H9 (cell line): ENCODE measurements around the gene FAM89B. TPM values are rescaled to one million over a fixed set of nuclear protein-coding genes. Genes with fewer than 3 reads are reported as not detected.

ENCODE experiments used
- DNase-seq: peaks from one replicate; pipeline ENCODE4 v3.0.0-alpha.2; 2017
- H2AFZ ChIP-seq: one replicate; pipeline ENCODE4 v1.6.1; 2013; ENCODE audit warnings: mild to moderate bottlenecking, low read length, control low read depth, moderate library complexity
- H2AK5ac ChIP-seq: 2 replicates; pipeline ENCODE4 v1.6.1; 2013; ENCODE audit warnings: low read length, control low read depth, mixed read lengths; ENCODE audit not compliant: insufficient read length
- H2BK120ac ChIP-seq: one replicate; pipeline ENCODE4 v1.6.1; 2013; ENCODE audit warnings: low read depth, mild to moderate bottlenecking, low read length, control low read depth, inconsistent platforms; ENCODE audit not compliant: poor library complexity, severe bottlenecking
- H2BK12ac ChIP-seq: 2 replicates; pipeline ENCODE4 v1.6.1; 2013; ENCODE audit warnings: low read length, control low read depth, mixed read lengths, low read depth; ENCODE audit not compliant: insufficient read length
- H2BK15ac ChIP-seq: 2 replicates; pipeline ENCODE4 v1.6.1; 2013; ENCODE audit warnings: low read depth, low read length, control low read depth
- H2BK20ac ChIP-seq: one replicate; pipeline ENCODE4 v1.6.1; 2013; ENCODE audit warnings: low read depth, mild to moderate bottlenecking, low read length, control low read depth, inconsistent platforms; ENCODE audit not compliant: poor library complexity, severe bottlenecking
- H2BK5ac ChIP-seq: 2 replicates; pipeline ENCODE4 v1.6.1; 2013; ENCODE audit warnings: low read length, control low read depth, mixed read lengths; ENCODE audit not compliant: insufficient read length
- H3K14ac ChIP-seq: 2 replicates; pipeline ENCODE4 v1.6.1; 2013; ENCODE audit warnings: low read length, control low read depth; ENCODE audit not compliant: insufficient read depth
- H3K18ac ChIP-seq: 2 replicates; pipeline ENCODE4 v1.6.1; 2013; ENCODE audit warnings: low read depth, mild to moderate bottlenecking, mixed read lengths, low read length, control low read depth; ENCODE audit not compliant: insufficient read length
- H3K23ac ChIP-seq: 2 replicates; pipeline ENCODE4 v1.6.1; 2013; ENCODE audit warnings: low read length, control low read depth, mixed read lengths, low read depth; ENCODE audit not compliant: insufficient read length
- H3K23me2 ChIP-seq: 2 replicates; pipeline ENCODE4 v1.6.1; 2013; ENCODE audit warnings: low read depth, mild to moderate bottlenecking, mixed read lengths, low read length, control low read depth; ENCODE audit not compliant: insufficient read length, poor library complexity, severe bottlenecking
- H3K27ac ChIP-seq: 2 replicates; pipeline ENCODE4 v1.5.1; 2013; ENCODE audit warnings: low read length, control low read depth, mixed read lengths, low read depth; ENCODE audit not compliant: insufficient read length
- H3K27me3 ChIP-seq: 2 replicates; pipeline ENCODE4 v1.6.1; 2013; ENCODE audit warnings: low read length, control low read depth, inconsistent platforms; ENCODE audit not compliant: insufficient read depth
- H3K4ac ChIP-seq: 2 replicates; pipeline ENCODE4 v1.6.1; 2013; ENCODE audit warnings: low read depth, mild to moderate bottlenecking, control low read depth, inconsistent platforms, low read length, moderate library complexity
- H3K4me1 ChIP-seq: 2 replicates; pipeline ENCODE4 v1.6.1; 2013; ENCODE audit warnings: low read length, control low read depth, inconsistent platforms; ENCODE audit not compliant: insufficient read depth
- H3K4me2 ChIP-seq: 2 replicates; pipeline ENCODE4 v1.6.1; 2013; ENCODE audit warnings: low read length, control low read depth, mixed read lengths; ENCODE audit not compliant: insufficient read length, insufficient read depth
- H3K56ac ChIP-seq: 2 replicates; pipeline ENCODE4 v1.6.1; 2013; ENCODE audit warnings: low read depth, mild to moderate bottlenecking, mixed read lengths, low read length, control low read depth; ENCODE audit not compliant: insufficient read length
- H3K79me1 ChIP-seq: 2 replicates; pipeline ENCODE4 v1.6.1; 2013; ENCODE audit warnings: low read depth, mild to moderate bottlenecking, moderate library complexity, low read length, control low read depth, inconsistent platforms; ENCODE audit not compliant: insufficient read depth, poor library complexity, severe bottlenecking
- H3K79me2 ChIP-seq: 2 replicates; pipeline ENCODE4 v1.6.1; 2013; ENCODE audit warnings: low read length, control low read depth, inconsistent platforms; ENCODE audit not compliant: insufficient read depth
- H3K9ac ChIP-seq: 2 replicates; pipeline ENCODE4 v1.6.1; 2013; ENCODE audit warnings: low read length, control low read depth, mixed read lengths; ENCODE audit not compliant: insufficient read length; ENCODE audit errors: extremely low read depth
- H3K9me3 ChIP-seq: one replicate; pipeline ENCODE4 v1.6.1; 2013; ENCODE audit warnings: low read depth, low read length, inconsistent platforms; ENCODE audit not compliant: control insufficient read depth
- H3T11ph ChIP-seq: one replicate; pipeline ENCODE4 v1.6.1; 2013; ENCODE audit warnings: mild to moderate bottlenecking, low read length, control low read depth, inconsistent platforms
- H4K20me1 ChIP-seq: one replicate; pipeline ENCODE4 v1.6.1; 2013; ENCODE audit not compliant: control insufficient read depth, insufficient read length, insufficient read depth
- H4K5ac ChIP-seq: 2 replicates; pipeline ENCODE4 v1.6.1; 2013; ENCODE audit warnings: low read depth, mild to moderate bottlenecking, mixed read lengths, low read length, control low read depth; ENCODE audit not compliant: insufficient read length
- H4K8ac ChIP-seq: replicated peaks from 2 replicates; pipeline ENCODE4 v1.6.1; 2013; ENCODE audit warnings: low read length, control low read depth, mixed read lengths, low read depth; ENCODE audit not compliant: insufficient read length
- H4K91ac ChIP-seq: 2 replicates; pipeline ENCODE4 v1.6.1; 2013; ENCODE audit warnings: low read depth, mild to moderate bottlenecking, moderate library complexity, mixed read lengths, low read length, control low read depth; ENCODE audit not compliant: insufficient read length
- H3K27ac Mint-ChIP-seq, 3 experiments: 2 replicates in 2 of 3; 3 replicates in 1 of 3; pipeline ENCODE4 v1.8.0; 2020 to 2021; ENCODE audit warnings: mixed read lengths in 3 of 3, mild to moderate bottlenecking in 1 of 3, moderate library complexity in 1 of 3
- H3K27me3 Mint-ChIP-seq: 2 replicates; pipeline ENCODE4 v1.8.0; 2021; ENCODE audit warnings: low read depth, mild to moderate bottlenecking, moderate library complexity, mixed read lengths
- H3K36me3 Mint-ChIP-seq, 3 experiments: 2 replicates in 2 of 3; 3 replicates in 1 of 3; pipeline ENCODE4 v1.8.0; 2020 to 2021; ENCODE audit warnings: low read depth in 3 of 3, mixed read lengths in 3 of 3; ENCODE audit not compliant: insufficient read depth in 1 of 3
- H3K4me1 Mint-ChIP-seq, 2 experiments: 2 replicates each; pipeline ENCODE4 v1.8.0; 2020; ENCODE audit warnings: mixed read lengths in 2 of 2
- H3K4me3 Mint-ChIP-seq, 2 experiments: 2 replicates in 1 of 2; 3 replicates in 1 of 2; pipeline ENCODE4 v1.8.0; 2020 to 2021; ENCODE audit warnings: mild to moderate bottlenecking in 2 of 2, mixed read lengths in 2 of 2, moderate library complexity in 1 of 2
- H3K9me3 Mint-ChIP-seq, 2 experiments: 2 replicates in 1 of 2; 3 replicates in 1 of 2; pipeline ENCODE4 v1.8.0; 2020; ENCODE audit warnings: mild to moderate bottlenecking in 2 of 2, mixed read lengths in 2 of 2, moderate library complexity in 1 of 2
- WGBS: extraction: QIAGEN DNeasy Blood & Tissue Kit; methylation state at CpG from one replicate; pipeline ENCODE4 v1.1.7; 2013; ENCODE audit warnings: missing lambda C conversion rate, low lambda C conversion rate, mixed read lengths; ENCODE audit not compliant: insufficient read length; ENCODE audit errors: extremely low coverage; 5-methylcytosine and 5-hydroxymethylcytosine counted together
- total RNA-seq: library from RNA; stranded (reverse); gene quantifications from 2 replicates; pipeline ENCODE4 v1.2.1, GENCODE V29; 2021
- TF ChIP-seq, protein P1 (sequence below): fragments of 200-600 bp; sonication (generic); conservative IDR thresholded peaks from 3 replicates; pipeline ENCODE4 v1.8.0; 2021; ENCODE audit warnings: antibody characterized with exemption, mild to moderate bottlenecking

Gene FAM89B
- total RNA-seq, 1 experiment from 2014 or later: 21.7 TPM

DNA sequence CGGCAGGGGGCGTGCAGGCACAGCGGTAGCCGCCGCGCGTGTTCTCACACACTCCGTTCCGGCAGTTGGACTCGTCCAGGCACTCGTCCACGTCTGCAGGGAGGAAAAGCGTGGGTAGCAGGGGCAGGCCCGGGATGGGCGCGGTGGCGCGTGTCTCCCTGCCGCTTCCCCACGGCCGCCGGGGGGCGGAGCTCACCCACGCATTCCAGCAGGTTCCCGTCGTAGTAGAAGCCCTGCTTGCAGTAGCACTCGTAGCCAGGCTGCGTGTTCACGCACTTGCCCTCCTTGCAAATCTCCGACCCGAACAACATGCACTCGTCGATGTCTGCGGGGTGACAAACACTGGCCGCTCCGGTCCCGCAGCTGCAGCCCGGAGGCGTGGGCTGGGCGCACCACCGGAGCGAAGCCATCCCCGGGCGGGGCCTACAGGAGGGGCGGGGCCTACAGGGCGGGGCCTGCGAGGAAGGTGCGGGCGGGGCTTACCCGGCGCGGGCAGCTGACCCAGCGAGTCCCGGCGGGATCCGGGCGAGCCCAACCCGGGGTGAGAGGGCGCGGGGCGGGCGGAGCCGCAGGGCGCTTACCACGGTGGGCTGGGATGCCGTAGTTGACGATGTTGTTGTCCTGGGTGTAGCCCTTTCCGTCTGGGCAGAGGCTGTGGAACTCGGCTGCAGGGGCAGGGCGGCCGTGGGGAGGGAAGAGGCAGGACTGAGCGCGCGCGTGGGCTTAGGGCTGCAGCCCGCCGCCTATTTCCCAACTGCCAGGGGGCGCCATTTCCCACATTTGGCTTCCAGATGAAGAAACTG is 31.8 kb upstream of the FAM89B start:
- DNase-seq: peak; percentile 94
- H3K27ac Mint-ChIP-seq: no peak overlapping the region
- Histone ChIP-seq H3K23me2 (peaks cover 13% of the 10 kb centered on the region), H3K27ac (no peak overlapping the region), H2BK12ac (no peak overlapping the region), H3K9me3 (no peaks in the 10 kb centered on the region), H3K27me3 (no peaks in the 10 kb centered on the region; the same call in 1 of the 2 replicates), H3K14ac (no peak overlapping the region), H3K9ac (peak overlapping the region; percentile 45), H2AK5ac (no peak overlapping the region), H3K4ac (no peak overlapping the region), H2BK5ac (no peak overlapping the region), H3K18ac (peak overlapping the region; percentile 14), H4K20me1 (peaks cover 2% of the 10 kb centered on the region), H2BK20ac (no peak overlapping the region), H3T11ph (no peak overlapping the region), H2BK15ac (no peak overlapping the region), H3K4me1 (no peaks in the 10 kb centered on the region), H3K23ac (no peak overlapping the region), H3K4me2 (peak overlapping the region; percentile 73), H4K91ac (no peak overlapping the region), H3K79me1 (no peaks in the 10 kb centered on the region), H3K56ac (no peak overlapping the region), H4K5ac (no peak overlapping the region), H2AFZ (no peak overlapping the region), H2BK120ac (no peak overlapping the region), H3K79me2 (no peaks in the 10 kb centered on the region), H4K8ac (no peak overlapping the region)
- H3K4me1 Mint-ChIP-seq: peaks cover 3 to 10% of the 10 kb centered on the region in 2 experiments; a peak in 3 of 4 replicates
- H3K27me3 Mint-ChIP-seq: peaks cover 51% of the 10 kb centered on the region
- TF ChIP-seq, protein P1, sequence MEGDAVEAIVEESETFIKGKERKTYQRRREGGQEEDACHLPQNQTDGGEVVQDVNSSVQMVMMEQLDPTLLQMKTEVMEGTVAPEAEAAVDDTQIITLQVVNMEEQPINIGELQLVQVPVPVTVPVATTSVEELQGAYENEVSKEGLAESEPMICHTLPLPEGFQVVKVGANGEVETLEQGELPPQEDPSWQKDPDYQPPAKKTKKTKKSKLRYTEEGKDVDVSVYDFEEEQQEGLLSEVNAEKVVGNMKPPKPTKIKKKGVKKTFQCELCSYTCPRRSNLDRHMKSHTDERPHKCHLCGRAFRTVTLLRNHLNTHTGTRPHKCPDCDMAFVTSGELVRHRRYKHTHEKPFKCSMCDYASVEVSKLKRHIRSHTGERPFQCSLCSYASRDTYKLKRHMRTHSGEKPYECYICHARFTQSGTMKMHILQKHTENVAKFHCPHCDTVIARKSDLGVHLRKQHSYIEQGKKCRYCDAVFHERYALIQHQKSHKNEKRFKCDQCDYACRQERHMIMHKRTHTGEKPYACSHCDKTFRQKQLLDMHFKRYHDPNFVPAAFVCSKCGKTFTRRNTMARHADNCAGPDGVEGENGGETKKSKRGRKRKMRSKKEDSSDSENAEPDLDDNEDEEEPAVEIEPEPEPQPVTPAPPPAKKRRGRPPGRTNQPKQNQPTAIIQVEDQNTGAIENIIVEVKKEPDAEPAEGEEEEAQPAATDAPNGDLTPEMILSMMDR: peak; percentile 95
- peak overlapping the region; percentile 67 to 81 for H3K4me3 Mint-ChIP-seq
- WGBS: no CpG with 5 or more reads among the region's 78 CpGs
- H3K36me3 Mint-ChIP-seq: peaks cover 0 to 17% (median 16%) of the 10 kb centered on the region in 3 experiments
- H3K9me3 Mint-ChIP-seq: peaks cover 0 to 2% of the 10 kb centered on the region in 2 experiments; a peak in 1 of 5 replicates
